ENCODE data around the gene VASN.
"Not testable (repeated sequence)": the region's sequence is repeated elsewhere in the genome, so short reads cannot be mapped to it uniquely, and the experiment has no call there.

Gene VASN

GRCh38 chr16:4371357-4372000 is at the start of gene VASN:
VASN (plus strand) TSS chr16:4371848; CDS start chr16:4380878, 9,030 bp downstream.
- DNase-seq = peak; percentile 83

DNA sequence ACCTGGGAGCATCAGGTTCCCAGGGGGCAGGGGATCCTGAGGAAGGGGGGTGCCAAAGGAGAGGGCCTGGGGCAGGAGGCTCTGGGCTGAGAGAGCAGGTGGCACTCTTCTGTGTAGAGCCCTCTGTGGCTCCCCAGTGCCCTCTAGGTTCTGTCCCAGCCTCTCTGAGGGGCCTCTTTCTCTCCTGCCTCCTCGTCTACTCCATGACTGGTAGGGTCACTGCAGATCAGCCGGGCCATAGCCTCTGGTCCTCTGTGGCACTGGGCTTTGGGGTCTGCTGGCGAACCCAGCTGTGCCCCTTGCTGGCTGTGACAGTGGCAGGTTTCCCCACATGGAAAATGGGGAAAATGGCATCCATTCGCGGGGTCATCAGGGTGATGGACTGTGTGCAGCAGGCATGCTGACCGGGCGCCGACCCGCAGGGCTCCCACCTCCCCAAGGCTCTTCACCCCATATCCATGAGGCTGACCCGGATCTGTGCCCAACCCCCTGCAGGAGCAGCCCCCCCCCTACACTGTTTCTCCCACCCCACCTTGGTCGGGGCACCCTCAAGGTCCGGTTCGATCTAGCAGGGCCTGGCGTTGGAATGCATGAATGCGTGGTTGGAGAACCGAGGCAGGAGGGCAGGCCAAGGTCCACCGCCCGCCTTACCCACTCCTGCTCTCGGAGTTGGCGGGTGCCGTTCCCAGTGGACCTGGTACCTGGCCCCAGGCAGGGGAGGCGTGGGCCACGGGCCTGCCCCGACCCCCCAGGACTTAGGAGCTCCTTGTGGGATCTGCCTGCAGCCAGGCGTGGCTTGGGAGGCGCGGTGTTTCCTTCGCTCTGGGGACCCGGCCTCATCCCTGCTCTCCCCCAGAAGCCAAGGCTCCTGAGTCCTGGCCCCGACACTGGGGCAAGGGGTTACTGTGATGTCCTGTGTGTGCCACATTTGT is 49.3 kb upstream of the VASN start:
- no peak for DNase-seq

DNA sequence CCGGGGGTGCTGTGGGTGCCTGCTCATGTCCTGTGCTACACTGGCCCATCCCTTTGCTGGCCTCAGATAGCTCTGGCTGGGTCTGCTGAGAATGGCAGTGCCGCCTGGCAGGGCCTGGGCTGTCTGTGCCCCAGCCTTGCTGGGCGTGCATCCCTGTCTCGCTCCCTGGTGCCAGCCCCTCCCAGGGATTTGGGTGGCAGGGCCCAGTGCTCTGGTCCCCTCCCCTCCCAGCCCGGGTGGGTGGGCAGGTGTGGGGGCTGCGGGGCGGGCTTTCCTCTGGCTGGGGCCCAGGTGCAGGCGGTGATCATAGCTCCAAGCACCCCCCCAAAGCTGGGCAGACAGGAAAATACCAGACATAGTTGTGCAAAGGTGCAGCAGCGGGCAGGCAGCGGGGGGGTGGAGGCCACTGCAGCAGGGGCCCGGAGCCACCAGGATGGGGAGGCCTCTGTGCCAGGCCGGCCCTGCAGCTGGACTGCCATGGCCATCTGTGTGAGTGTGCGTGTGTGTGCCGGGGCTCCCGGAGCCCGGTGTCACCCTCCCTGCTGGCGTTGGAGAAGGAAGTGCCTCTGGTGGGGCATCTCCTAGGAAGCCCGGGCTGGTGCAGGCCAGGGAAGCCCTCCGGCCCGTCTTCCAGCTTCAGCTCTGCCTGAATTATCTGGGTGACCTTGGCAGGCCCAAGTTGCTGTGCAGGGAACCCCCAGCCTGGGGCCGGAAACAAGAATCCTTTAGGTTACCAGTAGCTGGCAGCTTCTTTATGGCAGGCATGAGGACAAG is 48.4 kb upstream of the VASN start:
- DNase-seq = no peak

DNA sequence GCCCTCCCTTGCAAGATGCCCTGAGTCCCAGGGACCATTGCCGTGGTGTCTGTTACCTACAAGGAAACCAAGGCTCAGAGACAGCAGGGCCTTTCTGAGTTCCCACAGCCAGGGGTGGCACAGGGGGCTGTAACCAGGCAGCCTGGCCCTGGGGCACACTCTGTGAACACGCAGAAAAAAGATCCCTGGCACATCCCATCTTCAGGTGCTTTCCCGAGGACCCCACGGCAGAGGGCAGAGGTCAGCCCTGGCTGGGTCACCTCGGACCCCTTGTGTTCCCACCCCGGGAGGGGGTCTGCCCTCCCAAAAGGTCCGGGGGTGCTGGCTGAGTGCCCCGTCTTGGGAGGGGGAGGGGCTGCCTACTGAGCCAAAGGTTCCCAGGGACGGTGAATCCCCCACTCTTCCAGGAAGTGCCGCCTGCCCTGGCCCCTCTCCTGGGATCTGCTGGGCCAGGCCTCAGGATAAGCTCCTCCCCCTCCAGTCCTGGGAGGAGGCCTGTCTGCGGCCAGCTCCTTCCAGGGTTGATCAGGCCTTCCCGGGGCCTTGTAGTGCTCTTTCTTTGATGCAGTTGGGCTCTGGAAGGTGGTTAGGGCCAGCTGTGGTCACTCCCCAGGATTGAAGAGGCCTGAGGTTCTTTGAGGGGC is 47.7 kb upstream of the VASN start:
- no peak for DNase-seq

DNA sequence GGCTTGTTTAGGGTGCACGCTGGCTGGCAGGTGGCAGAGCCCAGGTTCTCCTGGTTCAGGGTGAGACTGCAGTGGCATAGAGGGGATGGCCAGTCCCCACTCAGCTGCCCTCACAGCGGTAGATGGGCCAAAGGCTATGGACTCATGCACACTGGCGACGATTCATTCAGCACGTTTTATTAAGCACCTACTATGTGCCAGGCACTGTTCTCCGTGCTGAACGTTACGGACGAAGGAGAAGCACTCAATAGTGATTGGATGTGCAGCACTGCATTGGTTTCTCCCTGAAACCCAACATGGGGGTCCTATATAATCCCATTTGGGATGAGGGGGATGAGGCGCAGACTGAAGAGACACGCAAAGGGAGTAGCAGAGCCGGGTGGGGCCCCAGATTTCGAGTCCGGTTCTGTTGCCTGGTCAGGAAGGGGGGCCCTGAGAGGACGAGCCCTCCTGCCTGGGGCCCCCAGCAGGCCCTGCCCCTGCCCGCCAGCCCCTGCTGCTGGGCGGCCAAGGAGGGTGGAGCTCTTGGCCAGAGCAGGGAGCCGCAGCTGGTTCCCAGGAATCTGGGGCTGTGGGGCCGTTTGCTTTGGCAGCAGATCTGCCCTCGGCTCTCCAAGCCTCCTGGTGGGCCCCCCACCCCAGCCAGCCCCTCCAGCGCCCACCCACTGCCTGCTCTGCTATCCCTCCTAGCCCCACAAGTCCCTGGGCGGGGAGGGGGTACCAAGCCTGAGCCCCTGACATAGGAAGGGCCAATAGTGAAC is 47.0 kb upstream of the VASN start:
- no peak for DNase-seq

DNA sequence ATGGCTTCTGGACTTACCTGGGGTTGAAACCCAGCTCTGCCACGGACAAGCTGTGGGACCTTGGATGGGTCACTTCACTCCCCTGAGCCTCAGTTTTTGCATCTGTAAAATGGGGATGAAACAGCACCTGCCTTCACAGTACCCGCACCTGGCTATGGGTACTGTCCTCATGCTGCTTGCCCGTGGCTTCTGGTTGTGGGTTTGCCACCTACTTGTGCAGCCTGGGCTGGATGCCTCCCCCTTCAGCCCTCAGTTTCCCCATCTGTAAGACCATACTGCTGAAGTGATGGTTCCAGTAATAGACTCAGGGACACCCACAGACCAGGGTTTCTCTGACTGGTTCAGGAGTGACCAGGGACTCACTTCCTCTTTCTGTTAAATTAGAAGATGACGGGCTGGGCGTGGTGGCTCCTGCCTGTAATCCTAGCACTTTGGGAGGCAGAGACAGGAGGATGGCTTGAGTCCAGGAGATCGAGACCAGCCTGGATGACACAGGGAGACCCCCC is 46.3 kb upstream of the VASN start:
- DNase-seq = no peak

GRCh38 chr16:4327386-4328045 is 44.1 kb upstream of the VASN start:
- no peak for DNase-seq

GRCh38 chr16:4328046-4328781 is 43.4 kb upstream of the VASN start:
- DNase-seq = peak; percentile 29

GRCh38 chr16:4328782-4329775 is 42.6 kb upstream of the VASN start:
- DNase-seq = no peak

DNA sequence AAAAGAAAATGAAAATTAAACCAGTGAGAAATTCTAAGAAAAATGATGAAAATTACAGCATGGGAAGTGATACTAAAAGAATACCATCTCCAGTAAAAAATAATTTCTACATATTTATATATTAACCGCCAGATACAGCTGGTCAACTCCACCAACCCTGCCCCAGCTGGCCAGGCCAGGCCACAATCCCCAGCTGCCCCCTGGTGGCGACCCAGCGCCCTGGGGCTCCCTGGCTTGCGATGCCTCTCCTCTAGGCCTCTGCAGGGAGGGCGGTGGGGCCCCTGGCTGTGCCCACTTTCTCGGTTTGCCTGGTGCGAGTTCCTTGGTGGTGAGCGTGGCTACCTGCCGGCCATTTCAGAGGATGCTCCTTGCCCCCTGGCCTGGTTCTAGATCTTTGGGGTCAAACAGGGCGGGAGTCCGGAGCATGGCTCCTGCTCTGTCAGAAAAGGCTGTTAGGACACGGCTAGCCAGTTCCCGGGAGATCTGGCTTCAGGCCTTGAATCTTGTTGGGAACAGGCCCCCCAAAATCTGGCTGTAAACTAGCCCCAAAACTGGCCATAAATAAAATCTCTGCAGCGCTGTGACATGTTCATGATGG is 41.3 kb upstream of the VASN start:
- peak; percentile 57 for DNase-seq

GRCh38 chr16:4332083-4332482 is 39.6 kb upstream of the VASN start:
- DNase-seq = no peak

GRCh38 chr16:4332623-4333307 is 38.9 kb upstream of the VASN start:
- DNase-seq = no peak

DNA sequence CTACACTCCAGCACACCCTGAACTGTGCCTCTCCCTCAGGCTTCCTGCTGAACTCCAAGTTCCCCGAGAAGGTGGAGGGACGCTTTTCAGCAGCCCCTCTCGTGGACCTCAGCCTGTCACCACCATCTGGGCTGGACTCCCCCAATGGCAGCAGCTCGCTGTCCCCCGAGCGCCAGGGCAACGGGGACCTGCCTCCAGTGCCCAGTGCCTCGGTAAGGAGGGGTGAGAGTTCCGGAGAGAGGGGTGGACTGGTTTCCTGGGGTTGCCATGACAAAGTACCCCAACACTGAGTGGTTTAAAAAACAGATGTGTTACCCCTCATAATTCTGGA is 38.4 kb upstream of the VASN start:
- no peak for DNase-seq

GRCh38 chr16:4333714-4334113 is 37.9 kb upstream of the VASN start:
- DNase-seq = not testable (repeated sequence)

DNA sequence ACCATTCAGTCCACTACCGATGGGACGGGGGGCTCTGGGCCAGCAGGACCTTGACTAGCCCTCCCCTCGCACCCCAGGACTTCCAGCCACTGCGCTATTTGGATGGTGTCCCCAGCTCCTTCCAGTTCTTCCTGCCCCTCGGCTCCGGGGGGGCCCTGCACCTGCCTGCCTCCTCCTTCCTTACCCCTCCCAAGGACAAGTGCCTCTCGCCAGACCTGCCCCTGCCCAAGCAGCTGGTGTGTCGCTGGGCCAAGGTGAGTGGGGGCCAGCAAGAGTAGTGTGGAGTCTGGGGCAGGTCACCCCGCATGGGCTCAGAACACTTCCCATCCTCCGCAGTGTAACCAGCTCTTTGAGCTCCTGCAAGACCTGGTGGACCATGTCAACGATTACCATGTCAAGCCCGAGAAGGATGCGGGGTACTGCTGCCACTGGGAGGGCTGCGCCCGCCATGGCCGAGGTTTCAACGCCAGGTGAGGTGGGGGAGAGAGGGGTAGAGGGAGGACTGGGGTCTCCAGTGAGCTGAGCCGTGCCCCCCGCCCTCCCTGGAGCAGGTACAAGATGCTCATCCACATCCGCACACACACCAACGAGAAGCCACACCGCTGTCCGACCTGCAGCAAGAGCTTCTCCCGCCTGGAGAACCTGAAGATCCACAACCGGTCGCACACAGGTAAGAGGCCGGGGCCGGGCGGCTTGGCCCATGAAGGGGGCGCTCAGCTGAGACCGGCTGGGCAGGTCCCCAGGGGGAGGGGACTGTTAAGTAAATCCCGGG is 36.7 kb upstream of the VASN start:
- DNase-seq = no peak

DNA sequence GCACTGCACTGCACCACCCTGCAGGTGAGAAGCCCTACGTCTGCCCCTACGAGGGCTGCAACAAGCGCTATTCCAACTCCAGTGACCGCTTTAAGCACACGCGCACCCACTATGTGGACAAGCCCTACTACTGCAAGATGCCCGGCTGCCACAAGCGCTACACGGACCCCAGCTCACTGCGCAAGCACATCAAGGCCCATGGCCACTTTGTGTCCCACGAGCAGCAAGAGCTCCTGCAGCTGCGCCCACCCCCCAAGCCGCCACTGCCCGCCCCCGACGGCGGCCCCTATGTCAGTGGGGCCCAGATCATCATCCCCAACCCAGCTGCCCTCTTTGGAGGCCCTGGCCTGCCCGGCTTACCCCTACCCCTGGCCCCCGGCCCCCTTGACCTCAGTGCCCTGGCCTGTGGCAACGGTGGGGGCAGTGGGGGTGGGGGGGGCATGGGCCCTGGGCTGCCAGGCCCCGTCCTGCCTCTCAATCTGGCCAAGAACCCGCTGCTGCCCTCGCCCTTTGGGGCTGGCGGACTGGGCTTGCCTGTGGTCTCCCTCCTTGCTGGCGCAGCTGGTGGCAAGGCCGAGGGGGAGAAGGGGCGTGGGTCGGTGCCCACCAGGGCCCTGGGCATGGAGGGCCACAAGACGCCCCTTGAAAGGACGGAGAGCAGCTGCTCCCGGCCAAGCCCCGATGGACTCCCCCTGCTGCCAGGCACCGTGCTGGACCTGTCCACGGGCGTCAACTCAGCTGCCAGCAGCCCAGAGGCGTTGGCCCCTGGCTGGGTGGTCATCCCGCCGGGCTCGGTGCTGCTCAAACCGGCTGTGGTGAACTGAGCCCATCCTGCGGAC is 34.7 kb upstream of the VASN start:
- DNase-seq = no peak

Measured in T1000 (cell line).